Measurements from ENCODE around the gene SPEN. TPM values are rescaled to one million over a fixed set of nuclear protein-coding genes. Genes with fewer than 3 reads are reported as not detected.
A peak's percentile ranks its signal among the peaks of the same experiment; 100 is the strongest.

Gene SPEN
- total and polyA plus RNA-seq, 2 of the 13 experiments (the other 11 are each of a cell fraction or from before 2014, with no cell fraction given): 4.8 to 14.0 TPM

GRCh38 chr1:15834406-15835204 is 12.9 kb upstream of the SPEN start (continued):
- TF ChIP-seq IRF1 (CRISPR knock-in tag; IDR thresholded peaks at IDR 0.05; ENCODE audit: low read depth) (peak; percentile 67; the same call in 1 of the 2 replicates), HNRNPL (IDR thresholded peaks at IDR 0.05; ENCODE audit: low read depth, low read length) (0 out of 2 replicates have a peak, but pooled peaks have one; percentile 5), HINFP (CRISPR knock-in tag; IDR thresholded peaks at IDR 0.05; ENCODE audit: low read depth) (0 out of 2 replicates have a peak, but pooled peaks have one; percentile 39), MLXIP (CRISPR knock-in tag; IDR thresholded peaks at IDR 0.05; ENCODE audit: borderline replicate concordance) (peak; percentile 86; the same call in 1 of the 2 replicates), ZNF224 (CRISPR knock-in tag; IDR thresholded peaks at IDR 0.05) (peak; percentile 70; the same call in 1 of the 2 replicates), ZNF143 (CRISPR knock-in tag; IDR thresholded peaks at IDR 0.05) (no peak; the same call in 1 of the 2 replicates), ZNF770 (CRISPR knock-in tag; IDR thresholded peaks at IDR 0.05) (peak; percentile 80), ZNF792 (CRISPR knock-in tag; IDR thresholded peaks at IDR 0.05) (peak; percentile 63; the same call in 1 of the 2 replicates), RXRA (CRISPR knock-in tag; IDR thresholded peaks at IDR 0.05) (0 out of 2 replicates have a peak, but pooled peaks have one; percentile 46), ZIK1 (CRISPR knock-in tag; IDR thresholded peaks at IDR 0.05; ENCODE audit: borderline replicate concordance, low read depth) (no peak), DMTF1 (CRISPR knock-in tag; IDR thresholded peaks at IDR 0.05) (no peak), ZSCAN21 (CRISPR knock-in tag; IDR thresholded peaks at IDR 0.05; ENCODE audit: borderline replicate concordance) (peak; percentile 80), ZBTB4 (CRISPR knock-in tag; IDR thresholded peaks at IDR 0.05; ENCODE audit: borderline replicate concordance) (no peak), ARNT (IDR thresholded peaks at IDR 0.05) (no peak)
